HepG2 (cell line): ENCODE data around the gene STX1B. TPM values are rescaled to one million over a fixed set of nuclear protein-coding genes. Genes with fewer than 3 reads are reported as not detected.

ENCODE experiments used
- ELF1 ChIP-seq: sonication (generic); formaldehyde crosslinking; IDR thresholded peaks from 2 replicates; pipeline ENCODE4 v1.4.0; 2020; ENCODE audit warnings: missing genetic modification reagents
- GMEB2 ChIP-seq: IDR thresholded peaks from 2 replicates; pipeline ENCODE4 v1.6.1; 2016; ENCODE audit warnings: missing biosample characterization, missing genetic modification reagents, low read depth
- MNT ChIP-seq: fragments of 450-650 bp; IDR thresholded peaks from 2 replicates; pipeline ENCODE4 v1.6.1; 2016
- NONO ChIP-seq, 2 experiments: fragments of 450-650 bp in 1 of 2; sonication (generic) in 1 of 2; formaldehyde crosslinking in 1 of 2; IDR thresholded peaks in 1 of 2; conservative IDR thresholded peaks in 1 of 2; 2 replicates each; pipeline versions ENCODE4 v1.6.1 to v1.8.0; 2017 to 2022; ENCODE audit warnings: mild to moderate bottlenecking in 1 of 2, missing genetic modification reagents in 1 of 2, moderate library complexity in 1 of 2
- SIX1 ChIP-seq: sonication (generic); formaldehyde crosslinking; IDR thresholded peaks from 2 replicates; pipeline ENCODE4 v1.4.0; 2020; ENCODE audit warnings: missing genetic modification reagents, borderline replicate concordance
- SRSF4 ChIP-seq: fragments of 200-400 bp; formaldehyde crosslinking; IDR thresholded peaks from one replicate; pipeline ENCODE4 v1.6.1; 2018; ENCODE audit warnings: mild to moderate bottlenecking, low read depth, low read length, moderate library complexity; ENCODE audit not compliant: poor library complexity, severe bottlenecking
- TBX2 ChIP-seq: sonication (generic); formaldehyde crosslinking; IDR thresholded peaks from 2 replicates; pipeline ENCODE4 v1.5.0; 2020; ENCODE audit warnings: missing genetic modification reagents, mild to moderate bottlenecking, borderline replicate concordance
- ZBTB33 ChIP-seq: sonication (generic); formaldehyde crosslinking; IDR thresholded peaks from 2 replicates; pipeline ENCODE4 v1.4.0; 2020; ENCODE audit warnings: missing genetic modification reagents
- ZBTB44 ChIP-seq: sonication (generic); formaldehyde crosslinking; IDR thresholded peaks from 2 replicates; pipeline ENCODE4 v1.4.0; 2020; ENCODE audit warnings: missing genetic modification reagents
- ZFP36L2 ChIP-seq: sonication (generic); formaldehyde crosslinking; IDR thresholded peaks from 2 replicates; pipeline ENCODE4 v1.4.0; 2020; ENCODE audit warnings: missing genetic modification reagents
- ZIK1 ChIP-seq: sonication (generic); formaldehyde crosslinking; IDR thresholded peaks from 2 replicates; pipeline ENCODE4 v1.5.0; 2020; ENCODE audit warnings: mild to moderate bottlenecking, low read depth, missing genetic modification reagents, borderline replicate concordance
- ZNF20 ChIP-seq: sonication (generic); formaldehyde crosslinking; IDR thresholded peaks from 2 replicates; pipeline ENCODE4 v1.4.0; 2020; ENCODE audit warnings: mild to moderate bottlenecking, moderate library complexity, missing genetic modification reagents
- ZNF430 ChIP-seq: sonication (generic); formaldehyde crosslinking; IDR thresholded peaks from 2 replicates; pipeline ENCODE4 v1.9.0; 2021; ENCODE audit warnings: mild to moderate bottlenecking, missing genetic modification reagents
- ZNF749 ChIP-seq: sonication (generic); formaldehyde crosslinking; IDR thresholded peaks from 2 replicates; pipeline ENCODE4 v1.8.0; 2022; ENCODE audit warnings: mild to moderate bottlenecking, missing genetic modification reagents, moderate library complexity, borderline replicate concordance
- polyA plus RNA-seq, 8 experiments: library from polyadenylated mRNA; depleted of rRNA in 3 of 8; stranded (reverse) in 7 of 8; unstranded in 1 of 8; fragments of >200 nt; fragmentation: Illumina TruSeq in 4 of 8; extraction: Trizol in 4 of 8; gene quantifications; 2 replicates each; pipeline versions ENCODE4 v1.2.1 to v1.2.3, GENCODE V29; 2011 to 2016; ENCODE audit warnings: low read depth in 4 of 8, missing spikeins in 1 of 8, mixed read lengths in 1 of 8; ENCODE audit not compliant: insufficient read depth in 1 of 8
- total RNA-seq, 5 experiments: library from RNA; depleted of rRNA; stranded (reverse); fragments of >200 nt; fragmentation: Illumina TruSeq; extraction: Trizol; gene quantifications; 2 replicates each; pipeline ENCODE4 v1.2.3, GENCODE V29; 2016; ENCODE audit warnings: low read depth in 1 of 5

The STX1B gene
- total and polyA plus RNA-seq, 2 of the 13 experiments (the other 11 are each of a cell fraction or from before 2014, with no cell fraction given), result 2.1 to 3.0 TPM

- TF ChIP-seq ZBTB44 (0 out of 2 replicates have a peak, but pooled peaks have one; percentile 54), ZNF749 (CRISPR knock-in tag) (peak; percentile 46; the same call in 1 of the 2 replicates), NONO (IDR thresholded peaks at IDR 0.05) (no peak), NONO (CRISPR knock-in tag; conservative IDR thresholded peaks at IDR 0.05) (peak; percentile 96), ELF1 (peak; percentile 92), SIX1 (CRISPR knock-in tag) (peak; percentile 70; the same call in 1 of the 2 replicates), ZBTB33 (CRISPR knock-in tag) (0 out of 2 replicates have a peak, but pooled peaks have one; percentile 37), ZFP36L2 (CRISPR knock-in tag) (peak; percentile 80; the same call in 1 of the 2 replicates), ZNF20 (no peak), ZNF430 (no peak; the same call in 1 of the 2 replicates), TBX2 (peak; percentile 93), SRSF4 (no peak), ZIK1 (CRISPR knock-in tag) (peak; percentile 43; the same call in 1 of the 2 replicates), GMEB2 (CRISPR knock-in tag) (no peak), MNT (peak; percentile 50; the same call in 1 of the 2 replicates)
These were observed 60.6 kb downstream of the STX1B start (continued) for GRCh38 chr16:30949650-30950515.
